Stimulated activated CD8-positive, alpha-beta memory T cell treated with anti-CD3 and anti-CD28 coated beads, Interleukin-2, amount 100 ng/mL, for 1 hour (primary cell): ENCODE measurements around the gene AKAP13.
"Not testable (repeated sequence)": the region's sequence is repeated elsewhere in the genome, so short reads cannot be mapped to it uniquely, and the experiment has no call there.

Experiments used
- DNase-seq, 2 donors: peaks; one replicate each; pipeline ENCODE4 v3.0.0-alpha.2; 2020; ENCODE audit warnings: low read depth in 2 of 2

AKAP13 gene

GRCh38 chr15:85380217-85380811 lies at the start of gene AKAP13:
AKAP13 (plus strand) TSS chr15:85380603; CDS start chr15:85485721, 105,118 bp downstream.
- peak; percentile 86 for DNase-seq

GRCh38 chr15:85330901-85331588 lies 49.4 kb upstream of the AKAP13 start:
- DNase-seq, result peak; percentile 42 to 45

GRCh38 chr15:85331655-85332285 lies 48.6 kb upstream of the AKAP13 start:
- no peak for DNase-seq

GRCh38 chr15:85333132-85333831 lies 47.1 kb upstream of the AKAP13 start:
- no peak for DNase-seq

- no peak for DNase-seq
These were observed 46.2 kb upstream of the AKAP13 start for GRCh38 chr15:85334241-85334640.

GRCh38 chr15:85335193-85335942 lies 45.0 kb upstream of the AKAP13 start:
- no peak for DNase-seq

GRCh38 chr15:85336880-85337279 lies 43.5 kb upstream of the AKAP13 start:
- DNase-seq, result no peak

- DNase-seq, result no peak
These were observed 42.9 kb upstream of the AKAP13 start for GRCh38 chr15:85337425-85338074.

- no peak for DNase-seq
These were observed 40.1 kb upstream of the AKAP13 start for GRCh38 chr15:85340321-85340665.

- no peak for DNase-seq
These were observed 39.6 kb upstream of the AKAP13 start for GRCh38 chr15:85340852-85341251.

GRCh38 chr15:85342163-85342562 lies 38.2 kb upstream of the AKAP13 start:
- not testable (repeated sequence) for DNase-seq

GRCh38 chr15:85343443-85343842 lies 37.0 kb upstream of the AKAP13 start:
- not testable (repeated sequence) for DNase-seq

- DNase-seq, result not testable (repeated sequence)
These were observed 36.2 kb upstream of the AKAP13 start for GRCh38 chr15:85344241-85344640.

GRCh38 chr15:85344653-85345114 lies 35.7 kb upstream of the AKAP13 start:
- not testable (repeated sequence) for DNase-seq

GRCh38 chr15:85345196-85345918 lies 35.0 kb upstream of the AKAP13 start:
- not testable (repeated sequence) for DNase-seq

- DNase-seq, result not testable (repeated sequence)
These were observed 33.8 kb upstream of the AKAP13 start for GRCh38 chr15:85346462-85347084.

GRCh38 chr15:85347264-85348047 lies 32.9 kb upstream of the AKAP13 start:
- not testable (repeated sequence) for DNase-seq

- not testable (repeated sequence) for DNase-seq
These were observed 32.2 kb upstream of the AKAP13 start for GRCh38 chr15:85348048-85348766.
